Measurements from ENCODE around the gene NKIRAS2. TPM values are rescaled to one million over a fixed set of nuclear protein-coding genes. Genes with fewer than 3 reads are reported as not detected.

NKIRAS2 gene
- total and polyA plus RNA-seq, 8 donors: 6.5 to 14.7 (median 11.6) TPM

GRCh38 chr17:42038221-42038973, 18.5 kb downstream of the NKIRAS2 start:
- no peaks in the 10 kb centered on the region for H3K9me3 ChIP-seq
- ATAC-seq (no peak), DNase-seq (no peak), FAIRE-seq (no peak)
- WGBS, 2 donors: 77 to 83% methylated on average over 5 of the region's 5 CpGs
- intact Hi-C loops (cut with DNase I): no loop called here
- H3K4me3 ChIP-seq: no peak overlapping the region
- no peak for TF ChIP-seq CTCF (IDR thresholded peaks at IDR 0.05)
- peaks cover 0 to 4% (median 0%) of the 10 kb centered on the region in 3 donors for H3K4me1 ChIP-seq
- no peaks in the 10 kb centered on the region for H3K27me3 ChIP-seq
- no peaks in the 10 kb centered on the region for H3K36me3 ChIP-seq
- H3K27ac ChIP-seq: no peak overlapping the region

GRCh38 chr17:42039794-42040763, 20.2 kb downstream of the NKIRAS2 start:
- no peak for TF ChIP-seq CTCF (IDR thresholded peaks at IDR 0.05)
- H3K36me3 ChIP-seq: no peaks in the 10 kb centered on the region
- FAIRE-seq (no peak), ATAC-seq (no peak), DNase-seq (peak in 2 of 6 donors; percentile 54 to 77)
- no peak overlapping the region for H3K27ac ChIP-seq
- intact Hi-C loops (cut with DNase I): no loop called here
- H3K4me1 ChIP-seq: peaks cover 0 to 4% (median 0%) of the 10 kb centered on the region in 3 donors
- WGBS, 2 donors: 72 to 73% methylated on average over 76 to 77 of the region's 77 CpGs
- no peak overlapping the region for H3K4me3 ChIP-seq
- H3K9me3 ChIP-seq: no peaks in the 10 kb centered on the region
- no peaks in the 10 kb centered on the region for H3K27me3 ChIP-seq

- no peaks in the 10 kb centered on the region for H3K9me3 ChIP-seq
- whole genome bisulfite sequencing, 2 donors: 95 to 99% methylated on average over 10 of the region's 10 CpGs
- no peak overlapping the region for H3K4me3 ChIP-seq
- peaks cover 0 to 4% (median 0%) of the 10 kb centered on the region in 3 donors for H3K4me1 ChIP-seq
- no peaks in the 10 kb centered on the region for H3K27me3 ChIP-seq
- H3K27ac ChIP-seq: no peak overlapping the region
- no peak for FAIRE-seq
- DNase-seq: no peak
- TF ChIP-seq CTCF (IDR thresholded peaks at IDR 0.05): no peak
- no peaks in the 10 kb centered on the region for H3K36me3 ChIP-seq
- intact Hi-C loops (cut with DNase I): no loop called here
- no peak for ATAC-seq
Observed at GRCh38 chr17:42040818-42041217, 20.9 kb downstream of the NKIRAS2 start.

- H3K9me3 ChIP-seq: no peaks in the 10 kb centered on the region
- no peak overlapping the region for H3K27ac ChIP-seq
- no peak for TF ChIP-seq CTCF (IDR thresholded peaks at IDR 0.05)
- no peak for DNase-seq
- H3K4me1 ChIP-seq: peaks cover 0 to 4% (median 0%) of the 10 kb centered on the region in 3 donors
- H3K36me3 ChIP-seq: no peaks in the 10 kb centered on the region
- ATAC-seq: no peak
- no peak overlapping the region for H3K4me3 ChIP-seq
- intact Hi-C loops (cut with DNase I): no loop called here
- H3K27me3 ChIP-seq: no peaks in the 10 kb centered on the region
- FAIRE-seq: no peak
Observed at GRCh38 chr17:42041619-42042018, 21.7 kb downstream of the NKIRAS2 start.
